GM12873 (cell line): ENCODE measurements around the gene SDCCAG8.

Experiments used
- CTCF ChIP-seq: IDR thresholded peaks from 2 replicates; pipeline ENCODE4 v1.5.1; 2012; ENCODE audit warnings: low read depth, mild to moderate bottlenecking, moderate library complexity, low read length, control low read depth; ENCODE audit not compliant: insufficient read depth; ENCODE audit errors: missing control alignments

The SDCCAG8 gene

GRCh38 chr1:243267471-243267880 lies 11.6 kb downstream of the SDCCAG8 start:
- no peak for TF ChIP-seq CTCF

GRCh38 chr1:243267914-243268653 lies 12.2 kb downstream of the SDCCAG8 start:
- no peak for TF ChIP-seq CTCF

GRCh38 chr1:243268751-243269460 lies 13.1 kb downstream of the SDCCAG8 start:
- no peak for TF ChIP-seq CTCF

- TF ChIP-seq CTCF, result no peak
These were observed 13.6 kb downstream of the SDCCAG8 start for GRCh38 chr1:243269461-243269801.

GRCh38 chr1:243270097-243270864 lies 14.4 kb downstream of the SDCCAG8 start:
- TF ChIP-seq CTCF, result no peak

- TF ChIP-seq CTCF, result no peak
These were observed 16.2 kb downstream of the SDCCAG8 start for GRCh38 chr1:243271996-243272395.

- no peak for TF ChIP-seq CTCF
These were observed 16.6 kb downstream of the SDCCAG8 start for GRCh38 chr1:243272401-243272800.
